Upper lobe of right lung (tissue), 1 donor: ENCODE data around the gene NUMB. TPM values are rescaled to one million over a fixed set of nuclear protein-coding genes. Genes with fewer than 3 reads are reported as not detected.

Experiments
- ATAC-seq: fragments of 200-7000 bp; cut with Tn5 transposase; one replicate; pipeline ENCODE4 v1.9.1; 2020; ENCODE audit warnings: mild to moderate bottlenecking, moderate library complexity
- DNase-seq: peaks from one replicate; pipeline ENCODE4 v3.0.0-alpha.2; 2020
- H3K27ac ChIP-seq: fragments of 200-600 bp; one replicate; pipeline ENCODE4 v1.8.0; 2022
- H3K27me3 ChIP-seq: fragments of 200-600 bp; one replicate; pipeline ENCODE4 v1.8.0; 2022; ENCODE audit warnings: mild to moderate bottlenecking
- H3K36me3 ChIP-seq: fragments of 200-600 bp; one replicate; pipeline ENCODE4 v1.8.0; 2022
- H3K4me1 ChIP-seq: fragments of 200-600 bp; one replicate; pipeline ENCODE4 v1.8.0; 2022
- H3K4me3 ChIP-seq: fragments of 200-600 bp; one replicate; pipeline ENCODE4 v1.8.0; 2022; ENCODE audit warnings: mild to moderate bottlenecking
- H3K9me3 ChIP-seq: fragments of 200-600 bp; one replicate; pipeline ENCODE4 v1.8.0; 2022
- CTCF ChIP-seq: fragments of 200-600 bp; IDR thresholded peaks from one replicate; pipeline ENCODE4 v1.8.0; 2022; ENCODE audit warnings: antibody characterized with exemption
- intact Hi-C: fragments of 100-400 bp; cut with DNase I; formaldehyde crosslinking; loops from one replicate; pipeline ENCODE4 v1.11.0; 2022
- total RNA-seq: library from RNA; stranded (reverse); fragmentation: NEBNext Ultra II Directional; extraction: Animal tissue kit (Norgen Biotek cat#: 25700); gene quantifications from one replicate; pipeline ENCODE4 v1.2.1, GENCODE V29; 2021
- donor health status: DM: no; HTN: yes; CAD: no; lungs with severe emphysema.

The NUMB gene
- total RNA-seq, 1 donor from 2014 or later, result 139 TPM

GRCh38 chr14:73477618-73478266 is 19.4 kb upstream of the NUMB start:
- H3K4me1 ChIP-seq, result no peaks in the 10 kb centered on the region
- peak; percentile 86 for ATAC-seq
- intact Hi-C loops, result no loop called here
- peak overlapping the region; percentile 11 for H3K27ac ChIP-seq
- no peaks in the 10 kb centered on the region for H3K27me3 ChIP-seq
- no peak overlapping the region for H3K4me3 ChIP-seq
- no peaks in the 10 kb centered on the region for H3K36me3 ChIP-seq
- no peaks in the 10 kb centered on the region for H3K9me3 ChIP-seq
- TF ChIP-seq CTCF, result no peak
- DNase-seq, result no peak

DNA sequence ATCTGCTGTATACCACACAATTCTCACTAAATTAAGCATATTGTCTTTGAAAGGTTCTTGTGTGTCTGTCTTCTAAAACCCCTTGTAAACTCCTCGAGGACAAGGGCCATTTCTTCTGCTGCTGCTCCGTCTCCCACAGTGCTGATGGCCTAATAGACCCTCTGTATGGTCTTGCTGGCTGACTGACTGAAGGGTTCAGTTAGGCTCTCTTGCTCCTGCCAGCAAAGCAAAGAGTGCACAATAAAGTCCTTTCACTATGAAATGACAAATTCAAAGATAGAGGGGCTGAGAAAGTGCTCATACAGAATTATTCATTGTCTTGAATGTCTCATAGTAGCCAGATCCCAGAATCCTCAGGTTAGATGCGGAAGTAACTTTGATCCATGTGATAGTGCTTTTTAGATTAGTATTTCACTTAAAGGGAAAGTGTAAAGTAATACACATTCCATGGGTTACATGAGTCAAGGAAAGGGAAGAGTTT is 18.1 kb upstream of the NUMB start:
- Histone ChIP-seq H3K27me3 (no peaks in the 10 kb centered on the region), H3K36me3 (no peaks in the 10 kb centered on the region), H3K4me3 (no peak overlapping the region), H3K27ac (no peak overlapping the region), H3K9me3 (no peaks in the 10 kb centered on the region), H3K4me1 (no peaks in the 10 kb centered on the region)
- no peak for DNase-seq
- intact Hi-C loops, result no loop called here
- ATAC-seq, result no peak
- no peak for TF ChIP-seq CTCF

DNA sequence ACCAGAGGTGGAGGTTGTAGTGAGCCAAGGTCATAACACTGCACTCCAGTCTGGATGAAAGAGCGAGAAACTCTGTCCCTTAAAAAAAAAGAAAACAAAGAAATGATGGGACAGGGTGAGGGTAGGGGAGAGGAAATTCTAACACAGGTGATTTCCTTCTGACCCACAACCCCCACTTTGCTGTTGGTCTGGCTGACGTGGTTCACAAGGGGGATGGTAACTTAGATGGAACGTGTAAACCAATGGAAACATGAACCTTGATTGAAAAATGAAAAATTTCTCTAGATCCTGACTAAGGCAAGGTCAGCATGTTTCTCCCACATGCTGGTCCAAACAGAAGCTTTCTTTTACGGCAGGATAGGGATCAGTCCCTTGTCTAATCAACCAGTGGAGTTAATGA is 16.6 kb upstream of the NUMB start:
- no peaks in the 10 kb centered on the region for H3K36me3 ChIP-seq
- no peak overlapping the region for H3K4me3 ChIP-seq
- H3K27ac ChIP-seq, result no peak overlapping the region
- DNase-seq (no peak), ATAC-seq (no peak)
- no peak for TF ChIP-seq CTCF
- H3K9me3 ChIP-seq, result no peaks in the 10 kb centered on the region
- no peaks in the 10 kb centered on the region for H3K27me3 ChIP-seq
- no peaks in the 10 kb centered on the region for H3K4me1 ChIP-seq
- intact Hi-C loops, result no loop called here

- peak; percentile 72 for TF ChIP-seq CTCF
- ATAC-seq, result peak; percentile 87
- peaks cover 1% of the 10 kb centered on the region for H3K4me1 ChIP-seq
- DNase-seq, result no peak
- intact Hi-C loops, result no loop called here
- no peak overlapping the region for H3K27ac ChIP-seq
- H3K4me3 ChIP-seq, result no peak overlapping the region
- H3K9me3 ChIP-seq, result no peaks in the 10 kb centered on the region
- H3K36me3 ChIP-seq, result no peaks in the 10 kb centered on the region
- H3K27me3 ChIP-seq, result no peaks in the 10 kb centered on the region
Observed at GRCh38 chr14:73472185-73473114, 14.1 kb upstream of the NUMB start.

- H3K27me3 ChIP-seq, result no peaks in the 10 kb centered on the region
- no peaks in the 10 kb centered on the region for H3K36me3 ChIP-seq
- no peak for ATAC-seq
- no peak overlapping the region for H3K27ac ChIP-seq
- intact Hi-C loops, result no loop called here
- no peak for TF ChIP-seq CTCF
- peaks cover 8% of the 10 kb centered on the region for H3K4me1 ChIP-seq
- DNase-seq, result no peak
- no peaks in the 10 kb centered on the region for H3K9me3 ChIP-seq
- no peak overlapping the region for H3K4me3 ChIP-seq
Observed at GRCh38 chr14:73471582-73472184, 13.3 kb upstream of the NUMB start.
